ENCODE results near the gene AKR1E2.
"Not testable (repeated sequence)": the region's sequence is repeated elsewhere in the genome, so short reads cannot be mapped to it uniquely, and the experiment has no call there.

Gene AKR1E2

GRCh38 chr10:4815646-4816180 is 10.3 kb upstream of the AKR1E2 start:
- DNase-seq: not testable (repeated sequence)

GRCh38 chr10:4816966-4817365 is 9.0 kb upstream of the AKR1E2 start:
- no peak for DNase-seq

- no peak for DNase-seq
Measured at GRCh38 chr10:4819067-4819466, 6.9 kb upstream of the AKR1E2 start.

GRCh38 chr10:4819707-4820106 is 6.3 kb upstream of the AKR1E2 start:
- no peak for DNase-seq

- no peak for DNase-seq
Measured at GRCh38 chr10:4820804-4821401, 5.1 kb upstream of the AKR1E2 start.

GRCh38 chr10:4822208-4822607 is 3.8 kb upstream of the AKR1E2 start:
- no peak for DNase-seq

GRCh38 chr10:4824791-4825310 is 1.2 kb upstream of the AKR1E2 start:
- DNase-seq: no peak

GRCh38 chr10:4825456-4825867 is 545 bp upstream of the AKR1E2 start:
- no peak for DNase-seq

GRCh38 chr10:4826792-4827324 is 851 bp downstream of the AKR1E2 start:
- no peak for DNase-seq

GRCh38 chr10:4828005-4828404 is 2.0 kb downstream of the AKR1E2 start:
- DNase-seq: no peak

GRCh38 chr10:4830551-4830950 is 4.5 kb downstream of the AKR1E2 start:
- DNase-seq: no peak

GRCh38 chr10:4831091-4831490 is 5.1 kb downstream of the AKR1E2 start:
- DNase-seq: no peak

GRCh38 chr10:4833286-4833685 is 7.3 kb downstream of the AKR1E2 start:
- no peak for DNase-seq

- no peak for DNase-seq
Measured at GRCh38 chr10:4834898-4835405, 8.9 kb downstream of the AKR1E2 start.

GRCh38 chr10:4835494-4835918 is 9.5 kb downstream of the AKR1E2 start:
- no peak for DNase-seq

- no peak for DNase-seq
Measured at GRCh38 chr10:4836416-4836969, 10.5 kb downstream of the AKR1E2 start.

GRCh38 chr10:4837551-4837950 is 11.5 kb downstream of the AKR1E2 start:
- no peak for DNase-seq

GRCh38 chr10:4838743-4839142 is 12.7 kb downstream of the AKR1E2 start:
- no peak for DNase-seq

GRCh38 chr10:4839353-4839752 is 13.3 kb downstream of the AKR1E2 start:
- no peak for DNase-seq

GRCh38 chr10:4840151-4840550 is 14.1 kb downstream of the AKR1E2 start:
- DNase-seq: no peak

- DNase-seq: no peak
Measured at GRCh38 chr10:4843525-4844180, 17.6 kb downstream of the AKR1E2 start.

GRCh38 chr10:4844864-4845263 is 18.9 kb downstream of the AKR1E2 start:
- no peak for DNase-seq

- DNase-seq: no peak
Measured at GRCh38 chr10:4845766-4846165, 19.8 kb downstream of the AKR1E2 start.
